HepG2 (cell line): ENCODE results near the gene MYO1G. TPM values are rescaled to one million over a fixed set of nuclear protein-coding genes. Genes with fewer than 3 reads are reported as not detected.

Experiments
- ADNP ChIP-seq: sonication (generic); formaldehyde crosslinking; IDR thresholded peaks from 2 replicates; pipeline ENCODE4 v1.4.0; 2020; ENCODE audit warnings: missing genetic modification reagents
- ARID4A ChIP-seq: sonication (generic); formaldehyde crosslinking; IDR thresholded peaks from 2 replicates; pipeline ENCODE4 v1.5.0; 2020; ENCODE audit warnings: mild to moderate bottlenecking, missing genetic modification reagents, borderline replicate concordance
- CBX1 ChIP-seq: IDR thresholded peaks from one replicate; pipeline ENCODE4 v1.6.1; 2016; ENCODE audit warnings: antibody characterized with exemption, low read depth
- KDM5A ChIP-seq: fragments of 200-600 bp; sonication (generic); IDR thresholded peaks from 2 replicates; pipeline ENCODE4 v1.7.0; 2018; ENCODE audit warnings: antibody characterized with exemption, mild to moderate bottlenecking, low read length, borderline replicate concordance
- YEATS2 ChIP-seq: sonication (generic); formaldehyde crosslinking; IDR thresholded peaks from 2 replicates; pipeline ENCODE4 v1.4.0; 2020; ENCODE audit warnings: missing genetic modification reagents, borderline replicate concordance
- ZNF121 ChIP-seq: sonication (generic); formaldehyde crosslinking; IDR thresholded peaks from 2 replicates; pipeline ENCODE4 v1.5.0; 2020; ENCODE audit warnings: mild to moderate bottlenecking, missing genetic modification reagents
- ZNF282 ChIP-seq: fragments of 450-650 bp; IDR thresholded peaks from 2 replicates; pipeline ENCODE4 v1.6.1; 2018; ENCODE audit not compliant: partially characterized antibody
- ZNF44 ChIP-seq: sonication (generic); formaldehyde crosslinking; IDR thresholded peaks from 2 replicates; pipeline ENCODE4 v1.5.1; 2020; ENCODE audit warnings: mild to moderate bottlenecking, missing genetic modification reagents
- ZNF740 ChIP-seq: sonication (generic); formaldehyde crosslinking; IDR thresholded peaks from 2 replicates; pipeline ENCODE4 v1.4.0; 2020; ENCODE audit warnings: missing genetic modification reagents
- polyA plus RNA-seq, 8 experiments: library from polyadenylated mRNA; depleted of rRNA in 3 of 8; stranded (reverse) in 7 of 8; unstranded in 1 of 8; fragments of >200 nt; fragmentation: Illumina TruSeq in 4 of 8; extraction: Trizol in 4 of 8; gene quantifications; 2 replicates each; pipeline versions ENCODE4 v1.2.1 to v1.2.3, GENCODE V29; 2011 to 2016; ENCODE audit warnings: low read depth in 4 of 8, missing spikeins in 1 of 8, mixed read lengths in 1 of 8; ENCODE audit not compliant: insufficient read depth in 1 of 8
- total RNA-seq, 5 experiments: library from RNA; depleted of rRNA; stranded (reverse); fragments of >200 nt; fragmentation: Illumina TruSeq; extraction: Trizol; gene quantifications; 2 replicates each; pipeline ENCODE4 v1.2.3, GENCODE V29; 2016; ENCODE audit warnings: low read depth in 1 of 5
- TF ChIP-seq, protein P1 (sequence below): sonication (generic); formaldehyde crosslinking; IDR thresholded peaks from 2 replicates; pipeline ENCODE4 v1.5.0; 2020; ENCODE audit warnings: mild to moderate bottlenecking, missing genetic modification reagents, borderline replicate concordance

MYO1G gene
- total and polyA plus RNA-seq, 2 of the 13 experiments (the other 11 are each of a cell fraction or from before 2014, with no cell fraction given) = 0.29 to 1.1 TPM

- TF ChIP-seq, protein P1, sequence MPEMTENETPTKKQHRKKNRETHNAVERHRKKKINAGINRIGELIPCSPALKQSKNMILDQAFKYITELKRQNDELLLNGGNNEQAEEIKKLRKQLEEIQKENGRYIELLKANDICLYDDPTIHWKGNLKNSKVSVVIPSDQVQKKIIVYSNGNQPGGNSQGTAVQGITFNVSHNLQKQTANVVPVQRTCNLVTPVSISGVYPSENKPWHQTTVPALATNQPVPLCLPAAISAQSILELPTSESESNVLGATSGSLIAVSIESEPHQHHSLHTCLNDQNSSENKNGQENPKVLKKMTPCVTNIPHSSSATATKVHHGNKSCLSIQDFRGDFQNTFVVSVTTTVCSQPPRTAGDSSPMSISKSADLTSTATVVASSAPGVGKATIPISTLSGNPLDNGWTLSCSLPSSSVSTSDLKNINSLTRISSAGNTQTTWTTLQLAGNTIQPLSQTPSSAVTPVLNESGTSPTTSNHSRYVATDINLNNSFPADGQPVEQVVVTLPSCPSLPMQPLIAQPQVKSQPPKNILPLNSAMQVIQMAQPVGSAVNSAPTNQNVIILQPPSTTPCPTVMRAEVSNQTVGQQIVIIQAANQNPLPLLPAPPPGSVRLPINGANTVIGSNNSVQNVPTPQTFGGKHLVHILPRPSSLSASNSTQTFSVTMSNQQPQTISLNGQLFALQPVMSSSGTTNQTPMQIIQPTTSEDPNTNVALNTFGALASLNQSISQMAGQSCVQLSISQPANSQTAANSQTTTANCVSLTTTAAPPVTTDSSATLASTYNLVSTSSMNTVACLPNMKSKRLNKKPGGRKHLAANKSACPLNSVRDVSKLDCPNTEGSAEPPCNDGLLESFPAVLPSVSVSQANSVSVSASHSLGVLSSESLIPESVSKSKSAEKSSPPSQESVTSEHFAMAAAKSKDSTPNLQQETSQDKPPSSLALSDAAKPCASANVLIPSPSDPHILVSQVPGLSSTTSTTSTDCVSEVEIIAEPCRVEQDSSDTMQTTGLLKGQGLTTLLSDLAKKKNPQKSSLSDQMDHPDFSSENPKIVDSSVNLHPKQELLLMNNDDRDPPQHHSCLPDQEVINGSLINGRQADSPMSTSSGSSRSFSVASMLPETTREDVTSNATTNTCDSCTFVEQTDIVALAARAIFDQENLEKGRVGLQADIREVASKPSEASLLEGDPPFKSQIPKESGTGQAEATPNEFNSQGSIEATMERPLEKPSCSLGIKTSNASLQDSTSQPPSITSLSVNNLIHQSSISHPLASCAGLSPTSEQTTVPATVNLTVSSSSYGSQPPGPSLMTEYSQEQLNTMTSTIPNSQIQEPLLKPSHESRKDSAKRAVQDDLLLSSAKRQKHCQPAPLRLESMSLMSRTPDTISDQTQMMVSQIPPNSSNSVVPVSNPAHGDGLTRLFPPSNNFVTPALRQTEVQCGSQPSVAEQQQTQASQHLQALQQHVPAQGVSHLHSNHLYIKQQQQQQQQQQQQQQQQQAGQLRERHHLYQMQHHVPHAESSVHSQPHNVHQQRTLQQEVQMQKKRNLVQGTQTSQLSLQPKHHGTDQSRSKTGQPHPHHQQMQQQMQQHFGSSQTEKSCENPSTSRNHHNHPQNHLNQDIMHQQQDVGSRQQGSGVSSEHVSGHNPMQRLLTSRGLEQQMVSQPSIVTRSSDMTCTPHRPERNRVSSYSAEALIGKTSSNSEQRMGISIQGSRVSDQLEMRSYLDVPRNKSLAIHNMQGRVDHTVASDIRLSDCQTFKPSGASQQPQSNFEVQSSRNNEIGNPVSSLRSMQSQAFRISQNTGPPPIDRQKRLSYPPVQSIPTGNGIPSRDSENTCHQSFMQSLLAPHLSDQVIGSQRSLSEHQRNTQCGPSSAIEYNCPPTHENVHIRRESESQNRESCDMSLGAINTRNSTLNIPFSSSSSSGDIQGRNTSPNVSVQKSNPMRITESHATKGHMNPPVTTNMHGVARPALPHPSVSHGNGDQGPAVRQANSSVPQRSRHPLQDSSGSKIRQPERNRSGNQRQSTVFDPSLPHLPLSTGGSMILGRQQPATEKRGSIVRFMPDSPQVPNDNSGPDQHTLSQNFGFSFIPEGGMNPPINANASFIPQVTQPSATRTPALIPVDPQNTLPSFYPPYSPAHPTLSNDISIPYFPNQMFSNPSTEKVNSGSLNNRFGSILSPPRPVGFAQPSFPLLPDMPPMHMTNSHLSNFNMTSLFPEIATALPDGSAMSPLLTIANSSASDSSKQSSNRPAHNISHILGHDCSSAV (CRISPR knock-in tag) = no peak
- TF ChIP-seq ZNF121 (no peak), ADNP (CRISPR knock-in tag) (peak; percentile 42; the same call in 1 of the 2 replicates), ARID4A (CRISPR knock-in tag) (peak; percentile 19; the same call in 1 of the 2 replicates), YEATS2 (CRISPR knock-in tag) (0 out of 2 replicates have a peak, but pooled peaks have one; percentile 15), ZNF44 (CRISPR knock-in tag) (0 out of 2 replicates have a peak, but pooled peaks have one; percentile 44), CBX1 (no peak), ZNF282 (no peak), ZNF740 (CRISPR knock-in tag) (no peak), KDM5A (no peak)
- TF ChIP-seq, all 625 proteins: peak for 84
Measured at GRCh38 chr7:44967571-44968446, 11.0 kb downstream of the MYO1G start (continued).
